ENCODE results near the gene AP5Z1.

- TF ChIP-seq CTCF (IDR thresholded peaks at IDR 0.05) (no peak), POLR2A (IDR thresholded peaks at IDR 0.05) (no peak)
These were observed 4.5 kb upstream of the AP5Z1 start for GRCh38 chr7:4770886-4771285.

All from uterus (tissue), 2 donors.